GM19452 (cell line): ENCODE data around the gene FKBP3.

Source experiments
- ATAC-seq: cut with Tn5 transposase; IDR thresholded peaks from one replicate; pipeline ENCODE4 v1.9.1; 2021; ENCODE audit not compliant: unreplicated experiment

The FKBP3 gene

GRCh38 chr14:45065956-45066355, 68.3 kb downstream of the FKBP3 start:
- no peak for ATAC-seq
